Activated CD8-positive, alpha-beta memory T cell treated with anti-CD3 and anti-CD28 coated beads for 1 hour (primary cell): Measurements from ENCODE around the gene PRKACB.
"Not testable (repeated sequence)": the region's sequence is repeated elsewhere in the genome, so short reads cannot be mapped to it uniquely, and the experiment has no call there.

Experiments used
- DNase-seq, 2 donors: peaks; one replicate each; pipeline ENCODE4 v3.0.0-alpha.2; 2020; ENCODE audit warnings: low read depth in 1 of 2; ENCODE audit errors: extremely low read depth in 1 of 2

PRKACB gene

DNA sequence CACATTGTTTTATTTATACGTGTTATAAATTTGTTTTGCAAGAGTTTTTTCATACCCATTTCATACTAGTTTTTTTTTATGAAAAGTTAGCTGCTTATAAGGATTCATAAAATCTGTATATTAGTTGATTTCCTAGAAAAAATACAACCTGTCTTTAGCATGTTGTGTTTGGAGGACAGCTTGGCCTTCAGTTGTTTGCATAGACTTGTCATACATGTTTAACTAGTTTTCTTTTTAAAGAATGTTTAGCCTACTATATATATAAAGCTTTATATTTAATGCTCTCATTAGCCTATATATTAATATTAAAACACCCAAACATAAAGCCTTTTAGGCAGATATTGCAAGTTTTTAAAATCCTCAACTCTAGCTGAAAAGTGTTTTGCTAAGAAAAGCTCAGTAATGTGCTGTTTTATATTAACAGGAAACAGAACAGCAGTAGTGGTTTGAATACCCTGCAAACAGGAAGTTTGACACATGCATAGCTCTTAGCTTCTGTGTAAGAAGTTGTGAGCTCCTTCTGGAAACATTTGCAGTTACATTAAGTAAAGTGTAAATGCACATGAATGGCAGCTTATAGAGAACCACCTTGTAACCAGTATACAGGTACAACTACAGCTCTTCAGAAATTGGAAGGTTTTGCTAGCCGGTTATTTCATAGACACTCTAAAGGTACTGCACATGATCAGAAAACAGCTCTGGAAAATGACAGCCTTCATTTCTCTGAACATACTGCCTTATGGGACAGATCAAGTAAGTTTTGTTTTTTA lies at the start of gene PRKACB:
Gene PRKACB, plus strand, starts transcription at position 476 of the 770 bp plus-strand sequence. Its CDS starts 91 bp downstream, at position 567.
- DNase-seq = no peak

GRCh38 chr1:84095308-84095707 lies 48.8 kb upstream of the PRKACB start:
- no peak for DNase-seq

DNA sequence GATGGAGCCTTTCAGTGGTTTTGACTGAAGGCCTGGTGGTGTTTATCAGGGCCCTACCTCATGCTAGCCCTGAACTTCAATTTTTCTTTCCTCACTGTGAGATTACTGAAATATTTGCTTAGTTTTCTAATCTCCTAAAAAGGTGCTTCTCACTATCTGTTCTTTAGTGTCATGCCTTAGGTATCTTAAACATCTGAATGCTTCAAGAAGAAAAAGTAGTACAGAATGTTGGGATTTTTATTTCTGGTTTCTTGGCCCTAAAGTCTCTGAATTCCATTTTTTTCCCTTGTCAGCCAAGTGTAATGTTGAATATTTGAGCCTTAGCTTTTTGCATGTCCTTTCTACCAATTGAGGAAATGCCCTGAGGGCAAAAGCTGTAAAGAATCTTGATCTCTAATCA lies 47.9 kb upstream of the PRKACB start:
- DNase-seq = no peak

DNA sequence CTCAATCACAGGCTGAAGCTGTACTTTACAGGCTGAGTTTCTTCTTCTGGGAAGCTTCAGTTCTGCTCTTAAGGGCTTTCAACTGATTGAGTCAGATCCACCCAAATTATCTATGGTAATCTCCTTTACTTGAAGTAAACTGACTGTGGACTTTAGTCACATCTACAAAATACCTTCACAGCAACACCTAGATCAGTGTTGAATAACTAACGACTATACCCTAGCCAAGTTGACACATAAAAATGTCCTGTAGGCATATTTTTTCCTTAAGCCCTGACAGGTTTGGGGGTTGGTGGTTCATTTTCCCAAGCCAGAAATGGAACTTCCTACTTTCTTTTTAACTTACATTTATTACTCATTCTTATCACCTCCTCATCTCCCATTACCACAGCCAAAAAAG lies 42.9 kb upstream of the PRKACB start:
- no peak for DNase-seq

- DNase-seq = no peak
These were observed 40.7 kb upstream of the PRKACB start for GRCh38 chr1:84103197-84103992.

DNA sequence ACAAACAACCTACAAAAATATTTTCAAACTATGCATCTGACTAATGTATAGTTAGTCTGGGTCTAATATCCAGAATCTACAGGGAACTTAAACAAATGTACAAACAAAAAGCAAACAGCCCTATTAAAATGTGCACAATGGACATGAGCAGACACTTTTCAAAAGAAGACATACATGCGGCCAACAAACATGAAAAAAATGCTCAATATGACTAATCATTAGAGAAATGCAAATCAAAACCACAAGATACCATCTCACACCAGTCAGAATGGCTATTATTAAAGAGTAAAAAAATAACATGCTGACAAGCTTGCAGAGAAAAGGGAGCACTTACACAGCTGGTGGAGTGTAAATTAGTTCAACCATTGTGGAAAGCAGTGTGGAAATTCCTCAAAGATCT lies 36.5 kb upstream of the PRKACB start:
- not testable (repeated sequence) for DNase-seq

DNA sequence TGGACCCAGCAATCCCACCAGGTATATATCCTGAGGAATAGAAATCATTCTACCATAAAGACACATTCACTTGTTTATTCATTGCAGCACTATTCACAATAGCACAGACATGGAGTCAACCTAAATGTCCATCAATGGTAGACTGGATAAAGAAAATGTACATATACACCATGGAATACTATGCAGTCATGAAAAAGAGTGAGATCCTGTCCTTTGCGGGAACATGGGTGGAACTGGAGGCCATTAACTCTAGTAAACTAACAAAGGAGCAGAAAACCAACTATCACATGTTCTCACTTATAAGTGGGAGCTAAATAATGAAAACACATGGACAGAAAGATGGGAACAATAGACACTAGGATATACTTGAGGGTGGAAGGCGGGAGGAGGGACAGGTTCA lies 36.1 kb upstream of the PRKACB start:
- DNase-seq = no peak

GRCh38 chr1:84108900-84109578 lies 35.0 kb upstream of the PRKACB start:
- DNase-seq = no peak

- no peak for DNase-seq
These were observed 33.4 kb upstream of the PRKACB start for GRCh38 chr1:84110629-84111028.

DNA sequence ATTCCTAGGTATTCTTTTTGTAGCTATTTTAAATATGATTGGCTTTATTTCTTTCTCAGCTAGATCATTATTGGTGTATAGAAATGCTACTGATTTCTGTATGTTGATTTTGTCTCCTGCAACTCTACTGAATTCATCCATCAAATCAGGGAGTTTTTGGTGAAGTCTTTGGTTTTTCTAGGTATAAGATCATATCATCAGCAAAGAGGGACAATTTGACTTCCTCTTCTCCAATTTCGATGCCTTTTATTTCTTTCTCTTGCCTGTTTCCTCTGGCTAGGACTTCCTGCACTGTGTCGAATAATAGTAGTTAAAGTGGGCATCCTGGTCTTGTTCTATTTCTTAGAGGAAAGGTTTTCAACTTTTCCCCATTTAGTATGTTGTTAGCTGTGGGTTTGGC lies 27.5 kb upstream of the PRKACB start:
- no peak for DNase-seq

GRCh38 chr1:84117868-84118267 lies 26.2 kb upstream of the PRKACB start:
- DNase-seq = no peak

DNA sequence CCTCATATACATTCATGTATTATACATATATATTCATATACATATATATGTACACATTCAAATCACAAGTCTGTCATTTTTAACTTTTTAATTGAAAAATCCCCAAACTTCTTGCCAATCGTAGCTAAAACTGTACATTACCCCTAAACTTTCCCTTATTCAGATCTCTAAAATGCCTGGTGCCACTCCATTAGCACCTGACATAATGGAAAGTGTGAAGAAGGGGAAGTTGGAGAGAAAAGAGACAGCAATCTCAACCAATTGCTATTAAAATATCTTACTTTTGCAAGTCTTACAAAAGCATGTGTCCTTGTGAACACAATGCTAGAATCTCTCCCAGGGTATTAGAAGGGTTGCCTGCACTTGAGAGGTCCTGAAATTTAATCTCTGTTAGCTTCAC lies 22.7 kb upstream of the PRKACB start:
- no peak for DNase-seq

DNA sequence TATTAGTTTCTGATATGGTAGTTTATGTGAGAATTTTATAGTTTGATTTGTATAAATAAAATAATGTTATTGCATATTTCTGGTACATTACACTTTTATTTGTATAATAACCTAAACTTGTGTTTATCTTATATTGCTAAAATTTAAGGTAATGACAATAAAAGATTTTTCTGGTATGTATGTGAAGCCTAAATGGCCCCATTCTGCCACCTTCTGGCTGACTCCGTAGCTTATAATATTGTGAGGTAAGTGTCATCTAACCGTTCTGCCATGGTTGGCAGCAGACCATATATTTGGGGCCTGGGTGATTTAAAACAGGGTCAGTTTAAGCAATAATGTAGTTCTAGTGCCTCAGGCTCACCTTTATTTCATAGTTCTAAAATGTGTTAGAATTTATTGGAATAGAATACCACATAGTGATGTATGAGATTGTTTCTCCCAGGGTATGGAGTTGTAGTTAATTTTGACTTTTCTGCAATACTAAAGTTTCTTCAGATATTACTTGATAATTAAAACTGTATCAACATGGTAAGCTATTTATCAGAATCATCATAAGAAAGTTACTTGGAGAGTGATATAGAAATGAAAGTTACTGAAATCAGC lies 21.2 kb upstream of the PRKACB start:
- DNase-seq = peak; percentile 14 to 22

DNA sequence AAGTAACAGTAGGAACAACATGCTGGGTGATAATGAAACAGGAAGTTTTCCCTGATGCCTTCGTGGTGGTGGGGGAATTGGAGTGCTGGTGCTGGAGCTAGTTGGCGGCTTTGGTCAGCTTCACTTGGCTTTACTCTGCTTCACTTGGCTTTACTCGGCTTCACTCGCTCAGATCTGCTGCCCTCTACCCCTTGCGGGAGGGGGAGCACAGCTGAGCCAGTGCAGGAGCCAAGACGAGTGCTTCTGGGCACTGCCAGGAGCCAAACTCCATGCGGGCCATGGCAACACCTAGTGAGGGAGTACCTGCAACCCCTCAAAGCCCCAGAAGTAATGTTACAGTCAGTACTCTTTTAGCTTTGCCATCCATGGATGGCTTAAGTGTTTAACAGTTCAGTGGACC lies 10.6 kb upstream of the PRKACB start:
- DNase-seq = no peak

GRCh38 chr1:84135341-84135740 lies 8.7 kb upstream of the PRKACB start:
- DNase-seq = no peak

DNA sequence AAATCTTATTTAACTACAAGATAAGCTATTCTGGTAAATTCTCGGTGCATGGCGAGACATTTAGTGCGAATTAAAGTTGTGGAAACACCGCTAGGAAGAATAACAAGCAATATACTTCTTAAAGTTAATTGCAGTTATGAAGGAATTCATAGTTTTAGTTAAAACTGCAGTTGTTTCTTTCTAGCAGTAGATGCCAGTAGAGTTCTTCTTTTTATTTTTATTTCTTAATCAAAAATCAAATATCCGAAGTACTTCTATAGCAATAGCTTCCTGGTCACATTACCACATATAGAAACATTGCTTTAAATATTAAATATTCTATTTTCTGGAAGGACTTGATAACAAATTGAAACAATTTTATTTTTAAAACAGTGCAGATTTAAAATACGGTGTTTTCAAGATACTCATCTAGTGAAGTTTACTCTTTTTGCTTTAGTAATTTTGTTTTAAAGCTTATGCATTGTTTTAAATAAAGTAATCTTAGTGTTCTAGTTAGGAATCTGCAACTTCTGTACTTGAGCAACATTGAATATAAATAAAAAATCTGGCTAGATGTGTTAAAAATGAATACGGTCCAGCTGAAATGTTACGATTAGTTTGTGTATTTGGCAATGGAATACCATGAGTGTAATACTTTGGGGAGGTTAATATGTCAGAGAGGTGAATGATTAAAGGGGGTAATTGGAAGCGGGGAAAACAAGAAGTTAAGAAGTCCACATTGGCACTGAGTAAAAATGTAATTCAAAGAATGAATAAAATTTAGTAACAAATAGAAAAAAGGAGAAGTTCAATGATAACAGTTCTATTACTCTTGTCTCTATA lies 2.7 kb upstream of the PRKACB start:
- DNase-seq = no peak

- DNase-seq = no peak
These were observed 997 bp downstream of the PRKACB start for GRCh38 chr1:84145068-84145467.

DNA sequence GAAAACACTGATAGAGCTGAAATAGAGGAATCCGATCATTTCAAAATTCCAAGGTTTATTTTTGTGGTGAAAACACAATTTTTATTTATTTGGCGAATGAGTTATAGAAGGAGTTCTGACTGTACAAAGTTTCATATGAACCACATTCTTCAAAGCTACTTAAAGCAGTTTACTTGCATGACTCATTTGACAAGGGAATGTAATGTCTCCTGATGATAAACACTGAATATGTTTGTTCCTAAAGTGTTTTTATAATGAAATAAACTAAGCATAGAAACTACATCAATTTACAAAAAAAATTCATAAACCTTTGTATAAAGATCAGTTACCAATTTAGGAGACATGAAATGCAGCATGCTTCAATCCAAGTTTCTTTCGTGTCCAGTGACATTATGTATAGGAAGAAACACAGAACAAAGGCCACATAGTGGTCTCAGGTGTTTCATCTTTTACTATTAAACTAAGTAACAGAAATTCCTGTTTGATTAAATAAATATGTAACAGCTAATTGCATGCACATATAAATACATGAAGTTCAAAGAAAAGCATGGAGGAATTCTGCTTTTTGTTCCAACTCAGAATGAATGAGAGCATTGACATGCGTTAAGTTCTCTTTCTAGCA lies 2.5 kb downstream of the PRKACB start:
- no peak for DNase-seq

- no peak for DNase-seq
These were observed 4.7 kb downstream of the PRKACB start for GRCh38 chr1:84148758-84149157.

- DNase-seq = no peak
These were observed 8.6 kb downstream of the PRKACB start for GRCh38 chr1:84152649-84153056.
